ENCODE measurements around the gene TOX3.

DNA sequence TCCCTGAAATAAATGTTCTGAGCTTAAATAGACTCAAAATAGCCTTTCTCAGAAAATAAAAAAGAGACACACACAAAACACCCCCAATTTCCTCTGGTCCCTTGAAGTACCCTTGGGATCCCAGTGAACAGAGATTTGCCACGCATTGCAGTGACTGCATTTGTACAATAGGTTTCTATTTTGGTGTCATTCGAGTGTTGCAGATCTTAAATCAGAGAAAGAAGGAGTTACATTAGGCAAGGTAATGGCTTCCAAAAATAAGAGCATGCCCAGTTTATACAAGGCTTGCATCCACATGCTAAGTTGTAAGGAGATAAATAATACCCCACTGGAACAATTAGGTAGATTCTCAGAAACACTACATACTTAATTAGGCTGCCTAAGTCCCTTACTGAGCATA lies 2.2 kb downstream of the TOX3 start:
- TF ChIP-seq, protein P1, sequence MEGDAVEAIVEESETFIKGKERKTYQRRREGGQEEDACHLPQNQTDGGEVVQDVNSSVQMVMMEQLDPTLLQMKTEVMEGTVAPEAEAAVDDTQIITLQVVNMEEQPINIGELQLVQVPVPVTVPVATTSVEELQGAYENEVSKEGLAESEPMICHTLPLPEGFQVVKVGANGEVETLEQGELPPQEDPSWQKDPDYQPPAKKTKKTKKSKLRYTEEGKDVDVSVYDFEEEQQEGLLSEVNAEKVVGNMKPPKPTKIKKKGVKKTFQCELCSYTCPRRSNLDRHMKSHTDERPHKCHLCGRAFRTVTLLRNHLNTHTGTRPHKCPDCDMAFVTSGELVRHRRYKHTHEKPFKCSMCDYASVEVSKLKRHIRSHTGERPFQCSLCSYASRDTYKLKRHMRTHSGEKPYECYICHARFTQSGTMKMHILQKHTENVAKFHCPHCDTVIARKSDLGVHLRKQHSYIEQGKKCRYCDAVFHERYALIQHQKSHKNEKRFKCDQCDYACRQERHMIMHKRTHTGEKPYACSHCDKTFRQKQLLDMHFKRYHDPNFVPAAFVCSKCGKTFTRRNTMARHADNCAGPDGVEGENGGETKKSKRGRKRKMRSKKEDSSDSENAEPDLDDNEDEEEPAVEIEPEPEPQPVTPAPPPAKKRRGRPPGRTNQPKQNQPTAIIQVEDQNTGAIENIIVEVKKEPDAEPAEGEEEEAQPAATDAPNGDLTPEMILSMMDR (IDR thresholded peaks at IDR 0.05) = no peak
- TF ChIP-seq POLR2A (IDR thresholded peaks at IDR 0.05) (no peak), EP300 (IDR thresholded peaks at IDR 0.05) (no peak)
